NCI-H146 treated with DMSO at 0.1 percent for 48 hours (cell line): ENCODE measurements around the gene XRCC6.
"Not testable (repeated sequence)": the region's sequence is repeated elsewhere in the genome, so short reads cannot be mapped to it uniquely, and the experiment has no call there.

Experiments
- DNase-seq: peaks from one replicate; lab custom pipeline; 2025; ENCODE audit not compliant: unreplicated experiment; lab: John Stamatoyannopoulos, UW

The XRCC6 gene

GRCh38 chr22:41621099-41621910 is at the start of gene XRCC6:
TSS of gene XRCC6 (plus strand) at chr22:41621295. CDS start at chr22:41622005, 710 bp downstream.
- peak; percentile 94 for DNase-seq

- no peak for DNase-seq
Observed at GRCh38 chr22:41571786-41572185, 49.3 kb upstream of the XRCC6 start.

GRCh38 chr22:41572305-41572704 is 48.8 kb upstream of the XRCC6 start:
- DNase-seq: not testable (repeated sequence)

- DNase-seq: no peak
Observed at GRCh38 chr22:41573677-41574076, 47.4 kb upstream of the XRCC6 start.

- no peak for DNase-seq
Observed at GRCh38 chr22:41574847-41575381, 46.2 kb upstream of the XRCC6 start.

GRCh38 chr22:41575533-41575932 is 45.6 kb upstream of the XRCC6 start:
- DNase-seq: no peak

- DNase-seq: no peak
Observed at GRCh38 chr22:41576877-41577276, 44.2 kb upstream of the XRCC6 start.

- DNase-seq: no peak
Observed at GRCh38 chr22:41578114-41578513, 43.0 kb upstream of the XRCC6 start.

- DNase-seq: no peak
Observed at GRCh38 chr22:41578818-41579217, 42.3 kb upstream of the XRCC6 start.

GRCh38 chr22:41579297-41579996 is 41.6 kb upstream of the XRCC6 start:
- DNase-seq: no peak

GRCh38 chr22:41579997-41580355 is 41.1 kb upstream of the XRCC6 start:
- no peak for DNase-seq

- DNase-seq: no peak
Observed at GRCh38 chr22:41582694-41583093, 38.4 kb upstream of the XRCC6 start.

GRCh38 chr22:41584881-41585280 is 36.2 kb upstream of the XRCC6 start:
- no peak for DNase-seq

GRCh38 chr22:41585898-41586297 is 35.2 kb upstream of the XRCC6 start:
- DNase-seq: no peak

- no peak for DNase-seq
Observed at GRCh38 chr22:41587347-41587723, 33.8 kb upstream of the XRCC6 start.

GRCh38 chr22:41589391-41590241 is 31.5 kb upstream of the XRCC6 start, which contains the start of gene PMM1:
TSS of gene PMM1 (minus strand) at chr22:41589840. CDS start at chr22:41589805, 35 bp downstream.
- peak; percentile 94 for DNase-seq

GRCh38 chr22:41593336-41593960 is 27.6 kb upstream of the XRCC6 start:
- DNase-seq: not testable (repeated sequence)

GRCh38 chr22:41595703-41596102 is 25.4 kb upstream of the XRCC6 start:
- no peak for DNase-seq

GRCh38 chr22:41596776-41597634 is 24.1 kb upstream of the XRCC6 start:
- DNase-seq: no peak

- no peak for DNase-seq
Observed at GRCh38 chr22:41597635-41597953, 23.5 kb upstream of the XRCC6 start.
